ENCODE data around the gene RMDN3.

Gene RMDN3

GRCh38 chr15:40731034-40731433 lies 24.0 kb downstream of the RMDN3 start:
- DNase-seq, result no peak
- Histone ChIP-seq H3K27ac (ENCODE audit: low read length) (no peak overlapping the region), H3K36me3 (ENCODE audit: insufficient read depth, low read length) (peaks cover 80% of the 10 kb centered on the region), H3K4me2 (ENCODE audit: insufficient read depth, low read length) (no peak overlapping the region), H3K9ac (ENCODE audit: low read depth, low read length) (no peak overlapping the region), H2AFZ (ENCODE audit: low read depth, low read length) (no peak overlapping the region), H3K27me3 (ENCODE audit: insufficient read depth, low read length, poor library complexity) (no peaks in the 10 kb centered on the region), H3K9me3 (ENCODE audit: insufficient read depth, low read length, severe bottlenecking) (no peaks in the 10 kb centered on the region), H4K20me1 (ENCODE audit: insufficient read depth, low read length) (no peaks in the 10 kb centered on the region), H3K4me3 (ENCODE audit: low read depth in 1 of 2, low read length in 2 of 2) (no peak overlapping the region), H3K79me2 (ENCODE audit: insufficient read depth, low read length) (no peaks in the 10 kb centered on the region), H3K4me1 (ENCODE audit: insufficient read depth, low read length) (no peaks in the 10 kb centered on the region)
- ATAC-seq (ENCODE audit: insufficient read depth, low read depth), result no peak
- TF ChIP-seq EZH2 (IDR thresholded peaks at IDR 0.05; ENCODE audit: borderline replicate concordance, low read depth, low read length, severe bottlenecking) (no peak), CTCF (IDR thresholded peaks at IDR 0.05; ENCODE audit: borderline replicate concordance, extremely low read depth, low read length, poor library complexity, severe bottlenecking) (no peak)

- Histone ChIP-seq H2AFZ (ENCODE audit: low read depth, low read length) (no peak overlapping the region), H3K4me2 (ENCODE audit: insufficient read depth, low read length) (no peak overlapping the region), H3K79me2 (ENCODE audit: insufficient read depth, low read length) (0 out of 2 replicates have a peak, but pooled peaks cover 8% of the 10 kb centered on the region), H3K9me3 (ENCODE audit: insufficient read depth, low read length, severe bottlenecking) (no peaks in the 10 kb centered on the region), H3K27me3 (ENCODE audit: insufficient read depth, low read length, poor library complexity) (no peaks in the 10 kb centered on the region), H3K4me3 (ENCODE audit: low read depth in 1 of 2, low read length in 2 of 2) (no peak overlapping the region), H4K20me1 (ENCODE audit: insufficient read depth, low read length) (no peaks in the 10 kb centered on the region), H3K36me3 (ENCODE audit: insufficient read depth, low read length) (peaks cover 69% of the 10 kb centered on the region), H3K9ac (ENCODE audit: low read depth, low read length) (no peak overlapping the region), H3K4me1 (ENCODE audit: insufficient read depth, low read length) (no peaks in the 10 kb centered on the region), H3K27ac (ENCODE audit: low read length) (no peak overlapping the region)
- DNase-seq (no peak), ATAC-seq (ENCODE audit: insufficient read depth, low read depth) (no peak)
- no peak for TF ChIP-seq EZH2 (IDR thresholded peaks at IDR 0.05; ENCODE audit: borderline replicate concordance, low read depth, low read length, severe bottlenecking)
- no peak for TF ChIP-seq CTCF (IDR thresholded peaks at IDR 0.05; ENCODE audit: borderline replicate concordance, extremely low read depth, low read length, poor library complexity, severe bottlenecking)
These were observed 31.1 kb downstream of the RMDN3 start for GRCh38 chr15:40723919-40724318.

GRCh38 chr15:40722934-40723333 lies 32.1 kb downstream of the RMDN3 start:
- Histone ChIP-seq H3K36me3 (ENCODE audit: insufficient read depth, low read length) (peaks cover 69% of the 10 kb centered on the region), H3K27me3 (ENCODE audit: insufficient read depth, low read length, poor library complexity) (no peaks in the 10 kb centered on the region), H2AFZ (ENCODE audit: low read depth, low read length) (no peak overlapping the region), H3K9me3 (ENCODE audit: insufficient read depth, low read length, severe bottlenecking) (no peaks in the 10 kb centered on the region), H3K79me2 (ENCODE audit: insufficient read depth, low read length) (0 out of 2 replicates have a peak, but pooled peaks cover 10% of the 10 kb centered on the region), H3K9ac (ENCODE audit: low read depth, low read length) (no peak overlapping the region), H3K4me1 (ENCODE audit: insufficient read depth, low read length) (no peaks in the 10 kb centered on the region), H3K4me3 (ENCODE audit: low read depth in 1 of 2, low read length in 2 of 2) (no peak overlapping the region), H4K20me1 (ENCODE audit: insufficient read depth, low read length) (no peaks in the 10 kb centered on the region), H3K4me2 (ENCODE audit: insufficient read depth, low read length) (no peak overlapping the region), H3K27ac (ENCODE audit: low read length) (no peak overlapping the region)
- ATAC-seq (ENCODE audit: insufficient read depth, low read depth) (no peak), DNase-seq (no peak)
- TF ChIP-seq CTCF (IDR thresholded peaks at IDR 0.05; ENCODE audit: borderline replicate concordance, extremely low read depth, low read length, poor library complexity, severe bottlenecking) (no peak), EZH2 (IDR thresholded peaks at IDR 0.05; ENCODE audit: borderline replicate concordance, low read depth, low read length, severe bottlenecking) (no peak)

- H3K36me3 ChIP-seq (ENCODE audit: insufficient read depth, low read length), result peaks cover 69% of the 10 kb centered on the region
- TF ChIP-seq CTCF (IDR thresholded peaks at IDR 0.05; ENCODE audit: borderline replicate concordance, extremely low read depth, low read length, poor library complexity, severe bottlenecking) (no peak), EZH2 (IDR thresholded peaks at IDR 0.05; ENCODE audit: borderline replicate concordance, low read depth, low read length, severe bottlenecking) (no peak)
These were observed 32.7 kb downstream of the RMDN3 start for GRCh38 chr15:40722354-40722753.

More at GRCh38 chr15:40722354-40722753, 32.7 kb downstream of the RMDN3 start:
- H3K79me2 ChIP-seq (ENCODE audit: insufficient read depth, low read length), result 0 out of 2 replicates have a peak, but pooled peaks cover 12% of the 10 kb centered on the region
- H4K20me1 ChIP-seq (ENCODE audit: insufficient read depth, low read length), result no peaks in the 10 kb centered on the region
- H3K4me1 ChIP-seq (ENCODE audit: insufficient read depth, low read length), result no peaks in the 10 kb centered on the region
- H3K9ac ChIP-seq (ENCODE audit: low read depth, low read length), result no peak overlapping the region
- ATAC-seq (ENCODE audit: insufficient read depth, low read depth) (no peak), DNase-seq (no peak)
- no peaks in the 10 kb centered on the region for H3K27me3 ChIP-seq (ENCODE audit: insufficient read depth, low read length, poor library complexity)
- H3K9me3 ChIP-seq (ENCODE audit: insufficient read depth, low read length, severe bottlenecking), result no peaks in the 10 kb centered on the region
- H2AFZ ChIP-seq (ENCODE audit: low read depth, low read length), result no peak overlapping the region
- no peak overlapping the region for H3K4me3 ChIP-seq (ENCODE audit: low read depth in 1 of 2, low read length in 2 of 2)
- H3K27ac ChIP-seq (ENCODE audit: low read length), result no peak overlapping the region
- no peak overlapping the region for H3K4me2 ChIP-seq (ENCODE audit: insufficient read depth, low read length)
